Vagina (tissue), 2 donors: ENCODE data around the gene CTNNA3. TPM values are rescaled to one million over a fixed set of nuclear protein-coding genes. Genes with fewer than 3 reads are reported as not detected.

Source experiments
- DNase-seq, 2 donors: peaks; one replicate each; pipeline ENCODE4 v3.0.0-alpha.2; 2017; ENCODE audit errors: extremely low spot score in 2 of 2
- H3K27ac ChIP-seq: fragments of 200-600 bp; sonication (generic); one replicate; pipeline ENCODE4 v1.5.1; 2019
- H3K27me3 ChIP-seq: fragments of 200-600 bp; sonication (generic); one replicate; pipeline ENCODE4 v1.5.1; 2019
- H3K36me3 ChIP-seq, 2 donors: fragments of 200-600 bp; sonication (generic); one replicate each; pipeline ENCODE4 v1.5.1; 2017 to 2019
- H3K4me1 ChIP-seq: fragments of 200-600 bp; sonication (generic); one replicate; pipeline ENCODE4 v1.5.1; 2019
- H3K4me3 ChIP-seq, 2 donors: fragments of 200-600 bp; sonication (generic); 1 replicate in 1 of 2; 2 replicates in 1 of 2; pipeline ENCODE4 v1.5.1; 2016 to 2019
- H3K9me3 ChIP-seq: fragments of 200-600 bp; sonication (generic); one replicate; pipeline ENCODE4 v1.5.1; 2019
- CTCF ChIP-seq, 3 experiments: fragments of 450-650 bp in 2 of 3; fragments of 200-600 bp in 1 of 3; sonication (generic) in 1 of 3; IDR thresholded peaks; one replicate each; pipeline ENCODE4 v1.5.1; 2017 to 2019; ENCODE audit warnings: antibody characterized with exemption in 3 of 3, mild to moderate bottlenecking in 2 of 3, moderate library complexity in 2 of 3
- POLR2A ChIP-seq, 2 donors: fragments of 450-650 bp; IDR thresholded peaks; one replicate each; pipeline ENCODE4 v1.6.1; 2017; ENCODE audit warnings: antibody characterized with exemption in 2 of 2, mild to moderate bottlenecking in 2 of 2, moderate library complexity in 2 of 2
- POLR2AphosphoS5 ChIP-seq, 2 donors: sonication (generic); formaldehyde crosslinking; IDR thresholded peaks; one replicate each; pipeline ENCODE4 v1.9.0; 2017; ENCODE audit warnings: antibody characterized with exemption in 2 of 2, mild to moderate bottlenecking in 2 of 2, low read depth in 1 of 2; ENCODE audit not compliant: insufficient read depth in 1 of 2
- intact Hi-C: fragments of 100-400 bp; cut with DNase I; formaldehyde crosslinking; loops from one replicate; pipeline ENCODE4 v1.15.1; 2023
- total RNA-seq: library from RNA; depleted of rRNA; stranded (reverse); fragments of >200 nt; gene quantifications from one replicate; pipeline ENCODE4 v1.2.3, GENCODE V29; 2016

CTNNA3 gene
- total RNA-seq, 1 donor from 2014 or later, result 0.98 TPM

DNA sequence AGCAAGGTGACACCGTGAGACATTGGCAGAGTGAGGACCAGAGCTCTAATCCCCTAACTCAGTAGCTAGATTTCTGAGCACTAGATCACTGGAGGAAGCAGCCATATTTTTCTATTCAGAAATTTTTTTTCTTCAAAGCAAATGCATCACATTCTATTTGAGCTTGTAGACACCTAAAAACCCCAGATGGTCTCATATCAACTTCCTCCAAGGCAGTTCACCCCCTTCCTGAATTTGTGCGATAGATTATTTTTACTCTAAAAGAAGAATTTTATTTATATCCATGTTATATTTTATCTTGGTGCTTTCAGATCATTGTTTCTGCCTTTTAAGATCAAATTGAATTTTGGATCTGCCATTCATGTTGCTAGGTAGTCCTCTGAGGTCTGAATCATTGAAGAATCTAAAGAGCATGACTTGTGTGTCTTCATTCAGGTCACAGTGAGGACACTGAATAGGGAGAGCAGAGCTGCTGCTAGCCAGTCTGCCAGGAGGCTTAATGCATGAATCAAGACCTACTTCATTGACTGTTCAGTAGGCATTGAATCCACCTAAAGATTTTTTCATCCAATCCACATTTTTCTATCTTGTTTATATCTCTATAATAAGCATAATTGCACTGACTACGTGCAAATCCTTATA is 863.1 kb downstream of the CTNNA3 start:
- TF ChIP-seq POLR2AphosphoS5 (IDR thresholded peaks at IDR 0.05; ENCODE audit: insufficient read depth in 1 of 2, low read depth in 1 of 2), result no peak
- TF ChIP-seq CTCF (IDR thresholded peaks at IDR 0.05), result no peak
- TF ChIP-seq POLR2A (IDR thresholded peaks at IDR 0.05), result no peak
- Histone ChIP-seq H3K4me1 (no peaks in the 10 kb centered on the region), H3K27ac (no peak overlapping the region), H3K4me3 (no peak overlapping the region), H3K36me3 (no peaks in the 10 kb centered on the region), H3K9me3 (no peaks in the 10 kb centered on the region), H3K27me3 (no peaks in the 10 kb centered on the region)
- DNase-seq, result no peak
- intact Hi-C loops, result no loop called here

DNA sequence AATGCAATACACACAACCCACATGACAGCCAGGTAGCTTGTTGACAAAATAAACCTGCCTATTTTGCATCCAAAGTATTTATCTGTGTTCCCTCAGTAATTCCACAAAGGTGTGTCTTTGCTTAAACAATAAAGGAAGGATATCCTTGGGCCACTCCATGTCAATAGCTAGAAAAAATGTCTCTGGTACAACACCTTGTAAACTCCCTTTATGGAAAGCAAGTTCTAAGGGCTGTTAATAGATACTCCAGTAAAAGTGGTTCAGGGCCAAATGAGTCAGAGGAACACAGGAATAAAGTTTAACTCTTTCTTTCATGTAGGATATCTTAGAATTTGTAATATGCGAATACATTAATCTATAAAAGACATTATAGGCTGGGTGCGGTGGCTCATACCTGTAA is 867.0 kb downstream of the CTNNA3 start:
- Histone ChIP-seq H3K27me3 (no peaks in the 10 kb centered on the region), H3K27ac (no peak overlapping the region), H3K4me1 (no peaks in the 10 kb centered on the region), H3K36me3 (no peaks in the 10 kb centered on the region), H3K9me3 (no peaks in the 10 kb centered on the region), H3K4me3 (no peak overlapping the region)
- TF ChIP-seq POLR2AphosphoS5 (IDR thresholded peaks at IDR 0.05; ENCODE audit: insufficient read depth in 1 of 2, low read depth in 1 of 2) (no peak), POLR2A (IDR thresholded peaks at IDR 0.05) (no peak), CTCF (IDR thresholded peaks at IDR 0.05) (no peak)
- intact Hi-C loops, result no loop called here
- DNase-seq, result no peak

- H3K4me1 ChIP-seq, result no peaks in the 10 kb centered on the region
- no peaks in the 10 kb centered on the region for H3K9me3 ChIP-seq
- no peak overlapping the region for H3K4me3 ChIP-seq
- H3K27me3 ChIP-seq, result no peaks in the 10 kb centered on the region
- no peaks in the 10 kb centered on the region for H3K36me3 ChIP-seq
- intact Hi-C loops, result no loop called here
- TF ChIP-seq POLR2A (IDR thresholded peaks at IDR 0.05), result no peak
- TF ChIP-seq POLR2AphosphoS5 (IDR thresholded peaks at IDR 0.05; ENCODE audit: insufficient read depth in 1 of 2, low read depth in 1 of 2), result no peak
- no peak for TF ChIP-seq CTCF (IDR thresholded peaks at IDR 0.05)
- no peak for DNase-seq
- H3K27ac ChIP-seq, result no peak overlapping the region
Observed at GRCh38 chr10:66827353-66827752, 868.6 kb downstream of the CTNNA3 start.

GRCh38 chr10:66823301-66823700 is 872.7 kb downstream of the CTNNA3 start:
- no peak overlapping the region for H3K27ac ChIP-seq
- H3K9me3 ChIP-seq, result no peaks in the 10 kb centered on the region
- H3K4me1 ChIP-seq, result no peaks in the 10 kb centered on the region
- intact Hi-C loops, result no loop called here
- no peaks in the 10 kb centered on the region for H3K36me3 ChIP-seq
- H3K4me3 ChIP-seq, result no peak overlapping the region
- H3K27me3 ChIP-seq, result no peaks in the 10 kb centered on the region
- DNase-seq, result no peak
- TF ChIP-seq POLR2A (IDR thresholded peaks at IDR 0.05), result no peak
- TF ChIP-seq CTCF (IDR thresholded peaks at IDR 0.05), result no peak
- TF ChIP-seq POLR2AphosphoS5 (IDR thresholded peaks at IDR 0.05; ENCODE audit: insufficient read depth in 1 of 2, low read depth in 1 of 2), result no peak

DNA sequence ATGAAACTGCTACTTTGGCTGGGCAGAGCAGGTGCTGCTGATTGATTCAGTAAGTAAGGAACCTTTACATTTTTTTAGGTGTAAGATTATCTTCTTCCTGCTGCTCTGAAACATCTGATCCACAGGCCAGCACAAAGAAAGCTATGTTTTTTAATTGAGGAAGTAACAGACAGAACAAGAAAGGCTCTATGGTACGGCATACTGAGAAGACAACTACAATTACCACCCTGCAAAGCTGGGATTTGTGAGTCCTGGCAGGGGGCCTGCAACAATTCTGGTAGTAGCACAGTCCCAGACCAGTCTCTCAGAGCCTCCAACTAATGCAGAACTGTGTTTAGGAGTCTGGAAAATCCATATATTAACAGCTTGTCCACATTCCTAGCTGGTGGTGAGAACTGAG is 873.2 kb downstream of the CTNNA3 start:
- H3K36me3 ChIP-seq, result no peaks in the 10 kb centered on the region
- no peak for TF ChIP-seq POLR2AphosphoS5 (IDR thresholded peaks at IDR 0.05; ENCODE audit: insufficient read depth in 1 of 2, low read depth in 1 of 2)
- no peak for TF ChIP-seq POLR2A (IDR thresholded peaks at IDR 0.05)
- no peak for TF ChIP-seq CTCF (IDR thresholded peaks at IDR 0.05)
- H3K27me3 ChIP-seq, result no peaks in the 10 kb centered on the region

More for the DNA sequence above, 873.2 kb downstream of the CTNNA3 start:
- Histone ChIP-seq H3K27ac (no peak overlapping the region), H3K4me1 (no peaks in the 10 kb centered on the region), H3K4me3 (no peak overlapping the region), H3K9me3 (no peaks in the 10 kb centered on the region)
- no peak for DNase-seq
- intact Hi-C loops, result no loop called here
